ENCODE results near the gene GGACT.
"Not testable (repeated sequence)": the region's sequence is repeated elsewhere in the genome, so short reads cannot be mapped to it uniquely, and the experiment has no call there.

GGACT gene

DNA sequence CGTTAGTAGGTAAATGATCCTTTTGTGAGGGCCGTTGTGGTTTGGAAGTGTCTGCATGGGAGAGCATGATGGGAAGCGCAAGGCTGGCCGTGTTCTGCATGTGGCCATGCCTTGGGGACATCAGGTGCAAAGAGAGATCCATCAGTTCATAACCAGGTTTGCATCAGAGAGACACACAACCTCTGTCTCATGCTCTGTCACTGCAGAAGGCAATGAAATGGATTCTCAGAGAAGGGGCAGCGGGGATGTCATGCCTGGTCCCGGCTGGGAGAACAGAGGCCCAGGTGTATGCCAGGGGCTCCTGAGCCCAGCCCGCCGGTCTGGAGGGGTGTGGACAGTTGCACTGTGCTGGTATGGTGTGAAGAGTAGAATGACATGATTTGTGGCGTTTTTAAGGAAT is 60.2 kb downstream of the GGACT start:
- no peak for DNase-seq

DNA sequence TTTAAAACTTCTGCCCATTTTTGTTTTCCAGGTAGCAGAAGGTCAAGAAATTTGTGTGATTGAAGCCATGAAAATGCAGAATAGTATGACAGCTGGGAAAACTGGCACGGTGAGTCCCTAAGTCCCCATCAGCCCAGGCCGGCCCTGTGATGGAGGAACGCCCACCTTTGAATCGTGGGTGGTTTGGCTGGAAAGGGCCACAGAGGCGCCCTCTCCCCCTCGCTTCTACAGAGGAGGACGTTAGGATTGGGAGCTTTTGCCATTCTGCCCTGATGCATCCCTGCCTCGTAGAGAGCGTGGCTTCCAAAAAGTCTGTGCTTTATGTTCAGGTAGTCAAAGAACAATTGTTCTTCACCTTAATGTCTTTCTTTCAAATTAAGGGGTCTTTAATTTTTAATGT is 60.9 kb downstream of the GGACT start:
- no peak for DNase-seq

DNA sequence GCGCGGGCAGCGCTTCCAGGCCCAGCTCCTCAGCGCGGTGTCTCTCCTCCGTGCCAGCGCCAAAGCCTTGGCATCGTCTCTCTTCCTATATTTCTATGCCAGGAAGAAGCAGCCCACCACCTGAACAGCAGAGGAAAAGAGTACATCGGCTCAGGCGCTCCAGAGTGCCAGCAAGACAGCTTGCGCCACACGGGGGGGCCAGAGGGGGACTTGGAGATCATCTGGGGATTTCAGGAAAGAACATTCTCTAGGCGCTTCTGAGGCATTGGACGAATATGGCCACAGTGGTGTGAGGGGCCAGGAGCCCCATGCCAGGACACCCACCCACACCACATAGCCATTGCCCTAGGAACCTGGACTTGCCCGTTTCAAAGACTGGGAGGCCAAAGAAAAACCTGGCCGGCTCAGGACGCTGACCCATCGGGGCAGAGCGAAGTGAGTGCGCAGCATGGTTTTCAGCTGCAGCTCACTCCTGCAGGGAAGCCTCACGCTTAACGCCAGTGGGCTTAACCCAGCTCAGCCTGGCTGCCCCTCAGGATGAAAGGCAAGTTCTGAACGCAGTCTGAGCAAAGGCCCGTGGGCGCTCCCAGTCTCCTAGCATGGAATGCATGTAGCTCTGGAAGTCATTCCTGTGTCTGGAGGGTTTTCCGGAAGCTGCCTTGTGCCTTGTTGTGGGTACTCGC is 62.1 kb downstream of the GGACT start:
- no peak for DNase-seq

DNA sequence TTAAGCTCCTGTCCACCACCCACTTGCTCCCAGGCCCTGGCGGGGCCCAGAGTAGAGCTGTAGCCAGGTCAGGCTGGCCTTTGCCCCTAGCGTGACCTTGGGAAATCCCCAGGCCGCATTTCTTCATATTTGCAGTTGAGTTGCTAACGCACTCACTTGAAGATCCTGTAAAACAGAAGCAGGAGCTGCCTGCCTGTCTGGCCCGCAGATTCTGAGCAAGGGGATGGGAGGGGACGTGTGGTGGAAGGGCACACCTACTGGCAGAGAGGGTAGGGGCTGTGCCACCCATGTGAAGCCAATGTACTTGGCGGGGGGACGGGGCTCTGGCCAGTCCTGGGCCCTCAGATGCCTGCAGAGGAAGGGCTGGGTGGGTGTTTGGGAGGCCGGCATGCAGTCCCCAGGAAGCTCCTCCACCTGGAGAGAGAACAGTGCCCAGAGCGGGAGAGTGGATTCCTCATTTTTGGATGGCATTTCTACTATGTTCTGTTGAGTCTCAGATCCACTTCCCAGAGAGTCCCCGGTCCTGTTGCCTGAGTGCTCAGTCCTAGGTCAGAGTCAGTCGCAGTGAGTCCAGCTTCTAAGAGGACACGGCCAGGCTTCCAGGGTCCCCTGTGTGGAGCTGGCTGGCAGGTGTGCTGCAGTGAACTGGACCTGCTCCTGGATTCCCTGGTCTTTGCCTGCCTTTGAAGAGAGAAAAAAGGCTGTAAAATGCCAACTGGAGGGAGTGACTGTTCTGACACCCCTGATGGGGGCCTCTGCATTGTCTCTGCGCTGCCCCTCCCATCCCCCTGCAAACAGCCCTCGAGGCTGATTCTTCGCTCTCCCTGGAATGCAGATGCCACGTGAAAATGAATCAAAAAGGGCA is 62.9 kb downstream of the GGACT start:
- no peak for DNase-seq

DNA sequence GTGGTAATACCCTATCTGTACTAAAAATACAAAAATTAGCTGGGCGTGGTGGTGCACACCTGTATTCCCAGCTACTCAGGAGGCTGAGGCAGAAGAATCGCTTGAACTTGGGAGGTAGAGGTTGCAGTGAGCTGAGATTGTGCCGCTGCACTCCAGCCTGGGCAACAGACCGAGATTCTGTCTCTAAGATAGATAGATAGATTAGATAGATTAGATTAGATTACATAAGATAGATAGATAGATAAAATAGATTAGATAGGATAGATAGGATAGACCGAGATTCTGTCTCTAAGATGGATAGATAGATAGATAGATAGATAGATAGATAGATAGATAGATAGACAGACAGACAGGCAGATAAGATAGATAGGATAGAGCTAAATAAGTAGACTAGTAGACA is 63.9 kb downstream of the GGACT start:
- DNase-seq, result not testable (repeated sequence)

DNA sequence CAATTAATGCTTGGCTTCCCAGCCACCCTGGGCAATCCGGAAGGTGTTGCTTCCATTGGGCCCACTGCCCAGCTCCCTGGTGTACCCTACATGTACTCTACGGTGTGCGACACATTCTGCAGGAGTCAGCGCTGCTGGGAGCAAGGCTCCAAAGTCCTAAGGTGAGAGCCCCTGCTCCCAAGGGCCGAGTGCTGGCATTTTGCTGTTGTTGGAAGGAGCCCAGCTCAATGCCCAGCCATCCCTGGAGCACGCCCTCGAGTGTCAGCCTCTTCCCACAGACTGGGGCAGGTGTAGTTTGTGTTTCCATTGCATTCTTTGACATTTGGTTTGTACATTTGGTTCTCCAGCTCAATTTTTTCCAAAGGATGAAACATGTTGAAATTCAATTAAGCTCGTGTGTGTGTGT is 64.6 kb downstream of the GGACT start:
- DNase-seq, result no peak

DNA sequence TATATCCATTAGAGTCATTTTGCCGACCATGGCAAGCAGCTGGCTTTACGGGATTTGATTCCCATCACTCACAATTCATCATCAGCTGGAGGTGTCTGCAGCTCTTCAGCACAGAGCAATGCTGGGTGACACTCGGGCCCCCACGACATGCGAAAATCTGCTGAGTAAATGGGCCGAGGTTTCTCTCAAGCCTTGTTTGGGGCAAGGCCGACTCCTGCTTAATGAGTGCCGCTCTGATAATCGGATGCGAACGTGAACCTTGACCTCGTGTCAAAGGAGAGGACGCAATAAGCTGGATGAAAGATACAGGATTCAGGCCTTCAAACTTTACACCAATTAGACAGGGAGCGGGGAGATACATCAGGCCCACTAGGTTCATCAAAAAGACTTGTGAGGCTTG is 65.2 kb downstream of the GGACT start:
- DNase-seq, result no peak

DNA sequence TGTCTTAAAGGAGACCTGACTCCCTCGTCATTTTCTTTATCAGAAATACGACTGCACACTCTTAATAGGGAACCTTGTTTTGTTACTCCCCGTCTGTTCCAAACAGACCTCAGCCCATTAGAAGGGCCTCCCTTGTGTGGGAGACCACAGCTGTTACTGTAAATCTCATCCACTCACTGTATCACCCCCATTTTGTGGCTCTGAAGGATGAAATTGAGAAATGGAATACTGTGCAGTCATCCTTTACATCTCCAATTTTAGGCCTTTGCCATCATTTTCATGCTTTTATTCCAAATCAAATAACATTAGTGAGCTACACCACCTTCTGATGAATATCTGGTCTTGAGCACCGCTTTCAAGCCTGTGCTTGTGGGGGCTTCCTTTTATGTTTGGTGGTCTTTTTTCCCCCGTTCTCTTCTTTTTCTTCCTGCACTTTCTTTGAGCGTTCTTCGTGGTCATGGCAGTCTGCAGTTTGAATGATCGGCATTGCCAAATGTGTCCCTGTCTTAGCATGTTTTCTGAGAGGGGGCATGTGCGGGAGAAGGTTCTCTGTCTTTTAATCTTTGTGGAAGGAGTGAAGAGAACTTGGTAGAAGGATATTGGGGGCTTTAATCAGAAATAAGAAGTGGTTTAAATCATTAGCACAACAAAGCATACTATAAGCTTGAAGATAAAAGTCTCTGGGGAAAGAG is 65.8 kb downstream of the GGACT start:
- DNase-seq, result no peak

DNA sequence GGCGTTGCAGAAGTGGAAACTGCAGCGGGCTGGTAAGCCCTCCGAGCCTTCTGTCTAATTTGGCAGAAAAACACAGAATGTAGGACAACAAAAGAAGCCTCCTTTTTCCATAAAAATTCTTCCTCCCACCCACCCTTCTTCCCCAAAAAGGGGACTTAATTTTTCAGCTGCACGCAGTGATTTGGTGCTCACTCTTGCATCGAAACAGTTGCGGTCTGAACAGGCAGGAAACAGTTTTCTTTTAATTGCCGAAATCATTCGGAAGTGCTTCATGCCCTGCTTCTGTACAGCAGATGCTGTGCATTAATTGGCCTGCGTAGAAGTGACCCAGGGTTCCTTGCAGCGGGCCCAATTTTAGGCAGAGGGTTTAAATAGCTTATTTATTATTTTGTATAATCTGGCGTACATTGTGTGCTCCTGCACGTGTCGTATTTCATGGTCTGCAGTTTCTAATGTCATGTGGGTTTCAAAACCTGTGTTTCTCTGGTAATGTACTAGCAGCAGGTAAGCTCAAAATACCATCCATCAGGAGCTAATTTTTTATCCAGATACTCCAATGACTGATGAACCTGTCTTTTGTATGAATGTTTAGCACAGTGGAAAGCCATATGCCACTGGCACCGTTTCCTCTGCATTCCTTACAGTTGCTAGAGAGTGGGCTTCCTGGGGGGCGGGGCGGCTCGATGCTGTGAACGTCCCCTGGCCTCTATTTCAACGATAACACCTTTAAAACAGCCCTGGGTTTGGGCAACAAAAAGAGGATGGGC is 66.6 kb downstream of the GGACT start:
- DNase-seq, result no peak

DNA sequence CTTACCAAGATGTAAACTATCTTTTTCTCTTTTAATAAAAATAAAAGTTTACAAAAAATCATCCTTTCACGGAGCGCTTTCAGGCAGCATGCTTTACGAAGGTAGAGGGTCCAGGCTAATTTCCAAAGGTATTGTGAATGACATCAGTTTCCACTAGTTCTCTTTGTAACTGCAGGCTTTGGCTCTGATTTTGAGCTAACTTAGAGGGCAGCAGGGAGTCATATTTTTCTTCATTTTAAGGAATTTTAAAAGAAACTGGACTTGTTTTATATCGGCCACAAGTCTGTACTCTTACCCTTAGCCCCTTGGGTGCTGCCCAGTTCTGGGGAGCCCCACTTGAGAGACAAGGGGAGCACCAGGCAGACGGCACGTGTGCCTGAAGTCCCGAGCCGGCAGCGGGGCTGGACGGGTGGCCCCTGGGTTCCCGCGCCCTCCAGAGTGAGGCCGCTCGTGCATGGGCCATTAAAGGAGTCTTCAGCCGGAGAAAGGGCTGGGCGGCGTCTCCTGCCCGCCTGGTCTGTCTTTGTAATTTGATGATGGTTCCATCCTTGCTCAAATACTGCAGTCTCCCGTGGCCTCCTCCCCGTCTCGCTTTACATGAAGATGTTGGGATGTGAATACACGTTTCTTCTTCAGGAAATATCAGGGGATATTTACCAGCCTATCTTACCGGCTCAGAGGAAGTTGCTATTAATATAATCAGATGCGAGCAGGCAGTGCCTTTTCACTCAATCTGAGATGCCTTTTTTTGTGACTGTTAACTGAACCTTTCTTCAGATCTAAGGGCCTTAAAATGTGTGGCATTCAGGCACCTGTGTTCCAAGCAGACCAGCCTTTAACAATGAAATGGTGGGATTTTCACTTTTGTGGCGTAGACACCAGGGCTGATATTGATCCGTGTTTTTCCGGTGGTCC is 67.4 kb downstream of the GGACT start:
- DNase-seq, result no peak

DNA sequence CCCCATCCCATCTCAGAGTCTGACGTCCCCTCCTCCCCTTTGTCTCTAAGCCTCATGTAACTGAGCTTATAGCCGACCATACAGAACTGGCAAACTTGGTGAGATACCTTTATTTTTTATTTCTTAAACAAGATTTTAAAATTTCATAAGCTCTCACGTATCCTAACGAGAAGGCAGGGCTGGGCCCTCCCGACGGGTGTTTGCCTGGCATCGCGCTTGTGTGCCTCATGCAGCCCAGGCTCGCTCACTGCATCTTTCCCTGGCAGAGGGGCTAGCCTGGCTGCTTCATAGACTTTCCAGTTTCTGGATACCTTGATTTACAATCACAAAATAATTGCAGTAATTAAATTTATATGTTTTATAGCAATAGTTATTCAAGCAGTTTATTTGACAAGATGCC is 69.0 kb downstream of the GGACT start:
- no peak for DNase-seq

DNA sequence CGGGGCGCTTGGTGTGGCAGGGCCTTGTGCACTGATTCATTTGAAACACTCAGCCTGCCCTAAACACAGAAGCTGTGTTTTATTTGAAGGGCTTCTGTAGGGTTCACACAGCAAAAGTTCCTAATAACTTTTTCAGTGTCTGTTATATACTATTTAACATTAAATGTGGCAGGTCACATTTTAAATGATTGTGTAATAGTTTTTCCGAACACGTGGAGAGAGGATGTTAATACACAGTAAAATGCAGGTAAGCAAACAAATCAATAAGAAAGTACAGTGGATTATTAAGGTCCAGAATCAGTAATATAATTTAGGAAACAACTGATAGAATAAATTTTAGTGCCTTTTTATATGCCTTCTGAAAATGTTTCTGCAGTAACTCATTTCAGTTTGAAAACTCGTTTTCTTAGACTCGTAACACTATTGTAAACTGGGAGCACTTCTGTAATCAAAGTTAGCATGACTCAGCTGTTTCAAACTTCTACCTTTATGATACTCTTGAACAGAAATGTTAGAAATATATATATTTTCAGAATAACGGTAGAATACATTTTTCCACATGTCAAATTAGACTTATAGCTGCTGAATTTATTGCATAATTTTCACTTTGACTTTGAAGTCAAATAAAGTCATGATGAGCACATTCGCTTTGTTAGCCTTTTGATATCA is 70.1 kb downstream of the GGACT start:
- DNase-seq, result no peak

DNA sequence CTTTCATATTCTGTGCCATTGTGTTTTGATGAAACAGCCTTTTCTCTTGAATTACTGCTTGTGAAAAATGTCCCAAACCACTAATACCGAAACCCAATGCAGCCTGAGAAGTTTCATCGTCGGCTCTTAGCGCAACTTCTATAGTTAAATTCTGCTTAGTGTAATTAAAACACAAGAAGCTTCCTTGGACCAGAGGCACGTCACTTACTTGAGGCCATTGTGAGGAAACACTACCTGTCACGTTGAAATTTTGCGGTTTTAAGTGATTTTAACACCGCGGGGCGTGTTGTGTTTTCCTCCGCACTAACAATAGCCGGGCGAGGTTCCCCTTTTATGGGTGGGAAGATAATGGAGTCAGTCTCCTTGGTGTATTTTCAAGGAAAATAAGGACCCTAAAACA is 70.9 kb downstream of the GGACT start:
- DNase-seq, result no peak

DNA sequence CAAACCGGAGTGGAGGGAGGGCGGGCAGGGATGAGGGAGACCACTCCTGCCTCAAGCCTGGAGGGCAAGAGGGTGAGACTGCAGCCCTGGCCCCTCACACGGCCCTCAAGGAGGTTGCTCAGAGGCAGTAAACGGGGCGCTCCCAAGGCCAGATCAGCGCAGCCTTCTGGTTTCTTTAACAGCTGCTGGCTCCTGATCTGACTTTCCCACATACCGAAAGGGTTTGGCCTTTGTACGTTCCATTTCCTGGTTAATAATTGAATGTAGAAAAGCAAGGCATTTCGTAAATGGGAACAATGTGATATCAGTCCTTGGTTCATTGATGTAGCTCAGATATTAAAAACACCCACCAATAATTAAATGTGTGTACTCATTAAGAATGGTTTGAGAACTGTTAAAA is 71.5 kb downstream of the GGACT start:
- DNase-seq, result no peak

DNA sequence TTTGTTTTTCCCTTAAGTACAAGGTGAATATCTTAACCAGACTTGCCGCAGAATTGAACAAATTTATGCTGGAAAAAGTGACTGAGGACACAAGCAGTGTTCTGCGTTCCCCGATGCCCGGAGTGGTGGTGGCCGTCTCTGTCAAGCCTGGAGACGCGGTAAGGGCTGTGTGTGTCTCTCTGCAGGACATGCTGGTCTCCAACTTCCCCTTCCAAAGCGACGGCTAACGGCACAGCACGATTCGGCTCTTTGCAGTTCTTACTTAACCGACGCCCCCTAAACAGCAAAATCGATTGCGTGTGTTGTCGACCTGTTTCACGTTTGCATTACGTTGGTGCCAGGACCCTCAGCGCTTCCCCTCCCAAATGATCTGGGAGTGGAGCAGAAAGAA is 73.2 kb downstream of the GGACT start:
- no peak for DNase-seq

DNA sequence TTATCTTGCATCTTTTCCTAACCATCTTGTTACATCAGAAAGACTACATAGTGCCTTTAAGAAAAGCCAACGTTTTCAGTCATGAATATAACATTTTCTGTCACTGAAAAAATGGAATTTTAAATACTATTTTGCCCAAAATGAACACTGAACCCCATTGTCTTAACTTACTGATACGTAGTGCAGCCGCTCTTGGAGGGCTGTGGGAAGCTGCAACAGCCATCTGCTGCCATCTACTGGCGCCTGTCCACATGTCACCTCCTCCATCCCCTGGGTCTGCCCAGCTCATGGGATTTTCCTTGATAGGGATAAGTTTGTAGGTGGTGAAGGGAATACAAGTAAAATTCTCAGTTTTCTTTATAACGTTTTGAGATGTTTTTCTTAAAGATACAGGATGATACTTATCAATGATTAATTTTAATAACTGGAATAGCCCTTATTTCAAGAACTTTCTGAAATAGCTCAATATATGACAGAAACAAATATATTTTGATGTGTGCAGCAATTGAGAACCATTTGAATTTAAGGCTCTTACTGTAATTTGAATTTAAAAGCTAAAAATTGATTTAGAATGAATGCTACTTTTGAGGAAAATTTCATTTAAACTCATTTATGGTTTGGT is 73.7 kb downstream of the GGACT start:
- peak; percentile 74 for DNase-seq

DNA sequence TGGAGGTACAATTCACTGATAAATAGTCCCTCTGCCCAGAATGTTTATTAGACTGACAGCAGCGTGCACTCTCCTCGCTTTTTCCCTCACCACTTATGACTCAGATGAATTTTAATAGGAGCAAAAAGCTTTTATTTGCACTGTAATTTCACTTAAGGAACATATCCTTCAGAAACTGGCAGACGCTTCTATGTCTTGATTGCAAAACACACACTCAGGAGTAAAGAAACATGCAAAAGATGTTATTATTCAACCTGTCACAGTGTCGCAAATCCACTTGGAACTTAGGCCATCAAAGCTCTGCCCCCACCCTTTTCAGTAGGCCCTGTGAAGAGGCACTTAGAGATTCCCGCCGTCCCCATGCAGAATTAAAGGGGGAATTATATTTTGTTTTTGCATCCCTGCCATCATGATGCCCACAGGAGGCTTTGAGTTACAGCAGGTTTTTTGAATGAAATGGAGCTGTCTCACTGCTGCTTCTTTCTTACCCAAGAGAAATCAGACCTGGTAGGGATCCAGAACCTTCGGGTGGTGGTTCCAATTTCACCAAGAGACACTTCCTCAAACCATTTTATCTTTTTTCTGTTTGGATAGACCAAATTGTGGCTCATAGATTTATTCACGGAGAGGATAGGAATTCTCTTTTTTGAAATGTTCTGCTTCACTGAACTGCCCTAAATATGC is 74.5 kb downstream of the GGACT start:
- no peak for DNase-seq

DNA sequence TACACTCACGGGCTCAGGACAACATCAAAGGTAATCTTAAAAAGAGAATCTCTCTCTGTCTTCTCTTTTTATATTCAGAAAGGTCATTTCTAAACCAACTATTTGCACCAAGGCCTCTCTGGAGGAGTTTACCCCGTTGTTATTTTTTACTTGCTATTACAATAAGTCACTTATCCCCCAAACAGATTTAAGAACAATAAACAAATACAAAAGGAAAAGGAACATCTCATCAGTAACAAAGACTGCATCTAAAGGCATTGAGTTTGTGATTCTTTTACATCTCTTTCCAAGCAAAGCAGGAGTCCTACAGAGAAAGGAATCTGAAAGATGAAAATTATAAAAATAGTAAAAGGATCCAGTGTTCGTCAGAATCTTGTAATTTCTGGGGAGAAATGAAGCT is 75.4 kb downstream of the GGACT start:
- DNase-seq, result no peak

DNA sequence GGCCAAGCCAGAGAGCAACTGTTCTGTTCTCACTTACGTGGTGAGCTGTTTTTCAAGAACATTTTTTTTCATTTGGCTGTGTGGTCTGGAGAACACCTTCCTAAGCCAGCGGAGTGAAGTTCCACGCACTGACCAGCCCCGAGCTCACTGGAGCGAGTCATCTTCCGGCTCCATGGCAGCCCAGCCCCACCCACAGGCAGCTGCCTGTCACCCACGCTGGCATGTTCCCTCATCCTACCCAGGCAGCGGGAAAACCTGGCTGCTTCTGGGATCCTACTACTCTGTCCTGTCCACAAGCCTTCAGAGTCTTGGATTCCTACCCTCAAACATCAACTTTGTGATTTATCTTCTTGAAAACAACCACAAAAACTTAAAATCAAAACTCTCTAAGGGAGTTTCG is 76.2 kb downstream of the GGACT start:
- no peak for DNase-seq

DNA sequence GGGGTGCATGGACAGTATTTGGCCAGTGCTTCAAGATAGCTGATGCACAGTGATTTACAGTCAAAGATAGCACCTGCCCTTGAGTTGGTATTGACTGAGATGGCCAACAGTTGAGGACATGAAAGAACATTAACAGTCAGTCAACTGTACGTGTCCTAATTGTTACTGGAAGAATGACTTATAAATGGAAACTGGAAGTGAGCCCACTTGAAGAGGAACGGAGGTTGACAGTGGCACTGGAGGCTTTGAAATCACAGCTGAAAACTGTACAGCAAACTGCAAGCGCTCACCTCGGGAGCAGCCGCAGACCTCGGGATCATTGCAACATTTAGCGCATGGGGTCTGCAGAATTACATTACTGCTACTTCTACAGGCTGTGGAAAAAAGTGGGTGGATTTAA is 77.1 kb downstream of the GGACT start:
- no peak for DNase-seq

All from stimulated activated CD4-positive, alpha-beta T cell treated with anti-CD3 and anti-CD28 coated beads, Interleukin-4, amount 100 ng/mL, for 1 hour (primary cell).